ENCODE data around the gene DNASE1. TPM values are rescaled to one million over a fixed set of nuclear protein-coding genes. Genes with fewer than 3 reads are reported as not detected.

Gene DNASE1
- polyA plus RNA-seq, 1 experiment = 10.9 TPM

DNA sequence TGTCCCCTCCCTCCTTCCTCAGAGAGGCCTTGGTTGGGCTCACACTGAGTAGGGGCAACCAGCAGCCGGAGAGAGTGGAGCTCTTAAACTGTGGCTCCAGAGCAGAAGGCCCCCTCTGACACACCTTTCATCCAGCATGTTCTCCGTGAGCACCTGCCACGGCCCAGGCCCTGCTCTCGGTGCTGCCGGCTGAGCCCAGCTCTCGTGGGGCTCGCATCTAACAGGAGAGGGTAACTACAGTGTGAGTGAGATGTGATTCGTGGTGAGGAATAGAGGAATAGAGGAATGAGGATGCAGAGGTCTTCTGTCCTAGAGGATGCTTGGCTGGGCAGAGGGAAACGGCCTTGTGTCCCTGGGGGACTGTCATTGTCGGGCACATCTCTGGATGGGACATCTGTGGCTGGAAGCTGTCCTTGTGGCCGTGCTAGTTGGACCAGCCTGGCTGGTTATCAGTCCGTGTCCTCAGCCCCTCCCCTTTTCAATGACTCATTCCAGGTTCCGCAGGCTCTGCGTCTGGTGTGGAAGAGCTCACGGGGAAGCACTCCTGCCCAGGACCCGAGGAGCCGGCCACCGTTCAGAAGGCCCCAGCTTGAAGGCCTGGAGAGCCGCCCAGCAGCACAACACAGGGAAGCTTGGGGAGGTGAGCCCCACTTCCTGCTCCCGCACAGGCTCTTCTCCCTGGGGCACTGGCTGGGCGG, 11.9 kb upstream of the DNASE1 start:
- ChIA-PET POLR2A (no interaction called here), CTCF (interaction anchor here (1.0 kb wide), 1 partner anchor 9 kb away, joined by 3 read pairs; no protein-coding TSS in a partner anchor)
- no peak for DNase-seq (ENCODE audit: low read depth)
- peaks cover 11% of the 10 kb centered on the region for H3K36me3 ChIP-seq (ENCODE audit: control insufficient read depth, insufficient read depth, low read length)
- H3K4me3 ChIP-seq (ENCODE audit: low read depth, low read length) = no peak overlapping the region
- TF ChIP-seq, protein P1, sequence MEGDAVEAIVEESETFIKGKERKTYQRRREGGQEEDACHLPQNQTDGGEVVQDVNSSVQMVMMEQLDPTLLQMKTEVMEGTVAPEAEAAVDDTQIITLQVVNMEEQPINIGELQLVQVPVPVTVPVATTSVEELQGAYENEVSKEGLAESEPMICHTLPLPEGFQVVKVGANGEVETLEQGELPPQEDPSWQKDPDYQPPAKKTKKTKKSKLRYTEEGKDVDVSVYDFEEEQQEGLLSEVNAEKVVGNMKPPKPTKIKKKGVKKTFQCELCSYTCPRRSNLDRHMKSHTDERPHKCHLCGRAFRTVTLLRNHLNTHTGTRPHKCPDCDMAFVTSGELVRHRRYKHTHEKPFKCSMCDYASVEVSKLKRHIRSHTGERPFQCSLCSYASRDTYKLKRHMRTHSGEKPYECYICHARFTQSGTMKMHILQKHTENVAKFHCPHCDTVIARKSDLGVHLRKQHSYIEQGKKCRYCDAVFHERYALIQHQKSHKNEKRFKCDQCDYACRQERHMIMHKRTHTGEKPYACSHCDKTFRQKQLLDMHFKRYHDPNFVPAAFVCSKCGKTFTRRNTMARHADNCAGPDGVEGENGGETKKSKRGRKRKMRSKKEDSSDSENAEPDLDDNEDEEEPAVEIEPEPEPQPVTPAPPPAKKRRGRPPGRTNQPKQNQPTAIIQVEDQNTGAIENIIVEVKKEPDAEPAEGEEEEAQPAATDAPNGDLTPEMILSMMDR (IDR thresholded peaks at IDR 0.05; ENCODE audit: insufficient read depth, low read depth, low read length) = no peak
- no peaks in the 10 kb centered on the region for H3K27me3 ChIP-seq (ENCODE audit: control insufficient read depth, insufficient read depth, low read length)

DNA sequence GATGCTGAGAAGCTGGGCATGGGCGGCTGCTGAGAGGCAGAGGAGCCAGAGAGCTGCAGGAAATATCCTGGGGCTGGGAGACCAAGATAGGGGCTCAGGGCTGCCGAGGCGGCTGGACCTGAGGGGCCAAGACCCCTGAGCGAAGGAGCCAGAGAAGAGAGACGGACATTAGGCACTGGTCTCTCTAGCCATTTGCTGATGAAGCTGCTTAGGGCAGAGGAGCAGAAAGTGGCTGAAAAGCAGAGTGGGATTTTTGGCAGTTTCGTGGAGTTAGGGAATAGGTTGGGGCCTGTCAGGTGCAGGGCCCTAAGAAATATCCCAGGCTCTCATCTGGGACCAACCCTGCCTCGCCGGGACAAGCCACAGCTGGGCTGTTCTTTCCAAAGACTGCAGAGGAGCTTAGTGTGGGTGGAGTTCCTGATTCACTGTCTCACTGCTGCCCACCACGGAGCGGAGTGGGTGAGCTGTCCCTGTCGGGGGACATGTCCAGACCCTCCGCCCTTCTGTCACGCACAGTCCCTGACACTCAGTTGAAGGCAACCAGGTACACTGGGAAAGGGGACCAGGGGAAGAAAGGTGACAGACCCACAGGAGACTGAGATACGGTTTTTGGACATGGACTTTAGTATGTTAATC, 11.3 kb upstream of the DNASE1 start:
- TF ChIP-seq, protein P1 (IDR thresholded peaks at IDR 0.05; ENCODE audit: insufficient read depth, low read depth, low read length) = no peak
- CTCF ChIA-PET = no interaction called here
- no peaks in the 10 kb centered on the region for H3K27me3 ChIP-seq (ENCODE audit: control insufficient read depth, insufficient read depth, low read length)
- H3K36me3 ChIP-seq (ENCODE audit: control insufficient read depth, insufficient read depth, low read length) = peaks cover 11% of the 10 kb centered on the region
- POLR2A ChIA-PET = no interaction called here
- no peak overlapping the region for H3K4me3 ChIP-seq (ENCODE audit: low read depth, low read length)
- DNase-seq (ENCODE audit: low read depth) = no peak

DNA sequence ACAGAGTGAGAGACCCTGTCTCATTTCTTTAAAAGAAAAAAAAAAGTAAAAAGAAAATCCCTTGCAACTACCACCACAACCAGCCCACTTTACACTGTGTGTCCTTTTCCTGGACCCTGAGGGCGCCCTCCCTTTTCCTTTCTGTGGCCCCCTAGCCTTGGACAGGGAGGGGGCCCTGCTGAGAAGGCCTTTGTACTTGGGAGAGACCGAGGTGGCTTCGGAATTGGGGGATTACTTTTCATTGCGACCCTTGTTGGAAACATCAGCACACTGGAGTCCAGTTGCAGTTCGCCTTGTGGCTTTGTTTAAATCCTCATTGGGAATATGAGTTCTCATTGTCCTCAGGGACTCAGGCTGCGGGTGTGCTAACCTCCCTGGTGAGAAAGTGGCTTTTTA, 9.4 kb upstream of the DNASE1 start:
- Histone ChIP-seq H3K36me3 (ENCODE audit: control insufficient read depth, insufficient read depth, low read length) (peaks cover 11% of the 10 kb centered on the region), H3K27me3 (ENCODE audit: control insufficient read depth, insufficient read depth, low read length) (no peaks in the 10 kb centered on the region), H3K4me3 (ENCODE audit: low read depth, low read length) (no peak overlapping the region)
- no peak for DNase-seq (ENCODE audit: low read depth)
- POLR2A ChIA-PET = no interaction called here
- TF ChIP-seq, protein P1 (IDR thresholded peaks at IDR 0.05; ENCODE audit: insufficient read depth, low read depth, low read length) = no peak
- CTCF ChIA-PET = no interaction called here

DNA sequence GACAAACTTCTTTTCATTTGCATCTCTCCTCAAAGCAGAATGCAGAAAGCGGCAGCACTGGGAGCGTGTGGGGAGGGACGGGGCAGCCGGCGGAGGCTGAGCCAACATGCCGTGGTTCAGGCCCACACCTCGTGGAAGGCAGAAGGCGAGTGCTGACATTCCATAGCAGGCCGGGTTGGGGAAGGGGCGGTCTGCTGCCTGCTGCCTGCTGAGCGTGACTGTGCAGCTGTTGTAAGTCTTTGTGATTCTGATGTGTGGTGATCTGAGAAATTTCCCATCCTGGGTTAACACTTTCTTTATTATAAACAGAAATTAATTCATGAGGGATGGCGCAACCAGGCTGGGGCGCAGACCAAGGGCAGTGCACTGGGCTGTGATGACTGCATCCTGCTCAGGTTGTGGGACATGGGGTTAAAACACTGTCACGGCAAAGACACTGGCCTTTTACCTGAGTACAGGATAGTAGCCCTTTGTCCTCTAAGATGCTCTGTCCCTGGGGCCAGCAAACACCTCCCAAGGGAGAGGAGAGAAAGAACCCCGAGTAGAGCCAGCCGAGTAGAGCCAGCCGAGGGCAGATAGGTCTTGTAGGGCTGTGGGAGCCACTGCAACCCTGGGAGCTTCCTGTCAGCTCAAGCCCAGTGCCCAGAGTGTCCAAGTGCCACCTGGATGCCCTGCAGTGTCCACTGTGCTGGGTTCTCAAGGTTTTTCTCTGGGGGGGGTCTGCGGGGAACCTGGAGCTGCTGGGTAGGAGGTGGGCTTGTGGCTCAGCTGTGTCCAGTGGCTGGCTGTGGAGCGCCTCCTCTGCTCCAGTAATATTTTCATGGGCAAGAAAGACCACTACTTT, 8.8 kb upstream of the DNASE1 start:
- TF ChIP-seq, protein P1 (IDR thresholded peaks at IDR 0.05; ENCODE audit: insufficient read depth, low read depth, low read length) = no peak
- CTCF ChIA-PET = no interaction called here

DNA sequence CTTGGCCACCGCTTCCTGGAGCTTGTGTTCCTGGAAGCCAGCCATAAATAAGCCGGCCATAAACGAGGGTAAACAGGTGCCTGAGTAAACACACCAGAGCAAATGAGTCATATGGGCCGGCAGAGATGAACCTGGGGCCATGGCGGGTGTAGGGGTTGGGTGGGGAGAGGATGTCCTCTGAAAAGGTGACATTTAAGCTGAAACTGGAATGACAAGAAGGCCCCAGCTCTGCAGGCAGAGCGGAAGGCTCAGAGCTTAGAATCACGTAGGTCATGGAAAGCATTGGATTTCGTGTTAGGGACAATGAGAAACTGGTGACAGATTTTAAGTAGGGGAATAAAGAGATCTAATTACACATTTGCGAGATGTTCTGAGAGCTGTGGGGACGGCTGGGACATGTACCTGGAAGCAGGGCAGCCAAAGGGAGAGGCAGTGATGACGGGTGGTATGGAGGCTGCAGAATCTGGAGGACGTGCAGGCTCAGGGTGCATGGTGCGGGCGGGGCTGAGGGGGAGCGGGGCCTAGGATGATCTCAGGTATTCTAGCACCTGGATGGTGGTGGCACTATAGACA, 8.1 kb upstream of the DNASE1 start:
- no peak overlapping the region for H3K4me3 ChIP-seq (ENCODE audit: low read depth, low read length)
- POLR2A ChIA-PET = no interaction called here
- CTCF ChIA-PET = no interaction called here
- DNase-seq (ENCODE audit: low read depth) = no peak
- H3K27me3 ChIP-seq (ENCODE audit: control insufficient read depth, insufficient read depth, low read length) = no peaks in the 10 kb centered on the region
- H3K36me3 ChIP-seq (ENCODE audit: control insufficient read depth, insufficient read depth, low read length) = peaks cover 6% of the 10 kb centered on the region
- TF ChIP-seq, protein P1 (IDR thresholded peaks at IDR 0.05; ENCODE audit: insufficient read depth, low read depth, low read length) = no peak

More for the DNA sequence above, 8.8 kb upstream of the DNASE1 start:
- no peak overlapping the region for H3K4me3 ChIP-seq (ENCODE audit: low read depth, low read length)
- H3K36me3 ChIP-seq (ENCODE audit: control insufficient read depth, insufficient read depth, low read length) = peaks cover 10% of the 10 kb centered on the region
- peak; percentile 23 for DNase-seq (ENCODE audit: low read depth)
- H3K27me3 ChIP-seq (ENCODE audit: control insufficient read depth, insufficient read depth, low read length) = no peaks in the 10 kb centered on the region
- POLR2A ChIA-PET = no interaction called here

All from BJ (cell line).